HL-60 (cell line): ENCODE results near the gene URB2.

Source experiments
- DNase-seq, 2 experiments: peaks; one replicate each; pipeline ENCODE4 v3.0.0-alpha.2; 2010 to 2020; ENCODE audit warnings: low read depth in 1 of 2, low spot score in 1 of 2
- H3K27ac ChIP-seq: fragments of 250-450 bp; sonication (Bioruptor Pico); replicated peaks from 2 replicates; pipeline ENCODE4 v1.5.1; 2020; ENCODE audit warnings: mild to moderate bottlenecking, moderate library complexity
- H3K27me3 ChIP-seq: fragments of 250-450 bp; sonication (Bioruptor Pico); 2 replicates; pipeline ENCODE4 v1.5.1; 2021; ENCODE audit warnings: mild to moderate bottlenecking, moderate library complexity; ENCODE audit not compliant: insufficient read depth, poor library complexity, severe bottlenecking
- H3K4me3 ChIP-seq: replicated peaks from 2 replicates; pipeline ENCODE4 v1.5.1; 2011; ENCODE audit warnings: mild to moderate bottlenecking, control low read depth, low read length; ENCODE audit not compliant: insufficient read depth
- CTCF ChIP-seq: IDR thresholded peaks from one replicate; pipeline ENCODE4 v1.5.1; 2011; ENCODE audit warnings: low read length, control low read depth, inconsistent platforms; ENCODE audit not compliant: insufficient read depth
- GABPA ChIP-seq: IDR thresholded peaks from 2 replicates; pipeline ENCODE4 v1.6.1; 2012; ENCODE audit warnings: low read depth
- POLR2AphosphoS5 ChIP-seq: IDR thresholded peaks from 2 replicates; pipeline ENCODE4 v1.6.1; 2012; ENCODE audit warnings: low read depth
- REST ChIP-seq: IDR thresholded peaks from 2 replicates; pipeline ENCODE4 v1.6.1; 2012; ENCODE audit warnings: low read depth; ENCODE audit not compliant: insufficient replicate concordance
- SPI1 ChIP-seq: IDR thresholded peaks from 2 replicates; pipeline ENCODE4 v1.6.1; 2012; ENCODE audit warnings: low read depth, mild to moderate bottlenecking, borderline replicate concordance

URB2 gene

GRCh38 chr1:229608590-229608989 is 17.5 kb upstream of the URB2 start:
- no peak overlapping the region for H3K27ac ChIP-seq
- TF ChIP-seq SPI1 (no peak), CTCF (no peak), REST (no peak), POLR2AphosphoS5 (no peak), GABPA (no peak)
- no peak overlapping the region for H3K4me3 ChIP-seq
- no peaks in the 10 kb centered on the region for H3K27me3 ChIP-seq
- DNase-seq: no peak

- TF ChIP-seq REST: no peak
- no peak for TF ChIP-seq POLR2AphosphoS5
- no peak for TF ChIP-seq SPI1
- no peak for TF ChIP-seq GABPA
- no peak for TF ChIP-seq CTCF
- Histone ChIP-seq H3K4me3 (no peak overlapping the region), H3K27me3 (no peaks in the 10 kb centered on the region), H3K27ac (no peak overlapping the region)
- no peak for DNase-seq
Measured at GRCh38 chr1:229613938-229614337, 12.1 kb upstream of the URB2 start.

- Histone ChIP-seq H3K27ac (no peak overlapping the region), H3K27me3 (no peaks in the 10 kb centered on the region), H3K4me3 (no peak overlapping the region)
- no peak for DNase-seq
- no peak for TF ChIP-seq REST
- TF ChIP-seq POLR2AphosphoS5: no peak
Measured at GRCh38 chr1:229614701-229615100, 11.3 kb upstream of the URB2 start.

- TF ChIP-seq POLR2AphosphoS5: no peak
- TF ChIP-seq SPI1: no peak
- TF ChIP-seq REST: no peak
- no peak for TF ChIP-seq CTCF
- TF ChIP-seq GABPA: no peak
- H3K27ac ChIP-seq: no peak overlapping the region
- DNase-seq: no peak
- H3K4me3 ChIP-seq: no peak overlapping the region
- H3K27me3 ChIP-seq: no peaks in the 10 kb centered on the region
Measured at GRCh38 chr1:229617351-229618100, 8.5 kb upstream of the URB2 start.
